Measurements from ENCODE around the gene KDM2B. TPM values are rescaled to one million over a fixed set of nuclear protein-coding genes. Genes with fewer than 3 reads are reported as not detected.
A peak's percentile ranks its signal among the peaks of the same experiment; 100 is the strongest.

KDM2B gene
- total and polyA plus RNA-seq, 10 of the 15 experiments (the other 5 are each of a cell fraction or from before 2014, with no cell fraction given): 13.6 to 124 (median 40.4) TPM

GRCh38 chr12:121536054-121536898 lies 44.5 kb downstream of the KDM2B start (continued):
- TF ChIP-seq ZNF687 (IDR thresholded peaks at IDR 0.05): peak; percentile 57; the same call in 1 of the 2 replicates
- TF ChIP-seq SREBF1 (IDR thresholded peaks at IDR 0.05; ENCODE audit: low read length): no peak
- no peak for TF ChIP-seq FOS (IDR thresholded peaks at IDR 0.05; ENCODE audit: borderline replicate concordance, extremely low read depth, insufficient read length)
- peak; percentile 38 for TF ChIP-seq MEF2B (IDR thresholded peaks at IDR 0.05; ENCODE audit: partially characterized antibody, poor library complexity, severe bottlenecking)
- no peak for TF ChIP-seq RBBP5 (conservative IDR thresholded peaks at IDR 0.05)
- TF ChIP-seq BHLHE40 (IDR thresholded peaks at IDR 0.05; ENCODE audit: borderline replicate concordance in 1 of 2, low read depth in 2 of 2, low read length in 1 of 2): peak; percentile 73 to 77
- TF ChIP-seq SMARCA5 (IDR thresholded peaks at IDR 0.05): no peak; the same call in 1 of the 2 replicates
- TF ChIP-seq PAX8 (IDR thresholded peaks at IDR 0.05): no peak
- TF ChIP-seq EZH2 (IDR thresholded peaks at IDR 0.05; ENCODE audit: borderline replicate concordance, control insufficient read depth, low read depth, low read length): no peak
- TF ChIP-seq EGR1 (IDR thresholded peaks at IDR 0.05; ENCODE audit: borderline replicate concordance in 1 of 2, low read depth in 2 of 2, low read length in 2 of 2): no peak
- TF ChIP-seq TBL1XR1 (IDR thresholded peaks at IDR 0.05; ENCODE audit: low read depth, low read length): no peak
- 0 out of 2 replicates have a peak, but pooled peaks have one; percentile 14 for TF ChIP-seq IRF4 (IDR thresholded peaks at IDR 0.05; ENCODE audit: low read depth, low read length)
- no peak for TF ChIP-seq GATAD2B (conservative IDR thresholded peaks at IDR 0.05; ENCODE audit: low read depth)
- TF ChIP-seq BMI1 (IDR thresholded peaks at IDR 0.05; ENCODE audit: borderline replicate concordance): peak; percentile 85
- no peak for TF ChIP-seq SIX5 (IDR thresholded peaks at IDR 0.05; ENCODE audit: low read depth, low read length, severe bottlenecking)
- TF ChIP-seq HSF1 (IDR thresholded peaks at IDR 0.05; ENCODE audit: low read depth, low read length): no peak
- peak; percentile 23; the same call in 1 of the 2 replicates for TF ChIP-seq LARP7 (IDR thresholded peaks at IDR 0.05)
- TF ChIP-seq RELB (IDR thresholded peaks at IDR 0.05; ENCODE audit: low read depth): peak; percentile 89
- TF ChIP-seq MLLT1 (IDR thresholded peaks at IDR 0.05): peak; percentile 73
- no peak for TF ChIP-seq KDM1A (IDR thresholded peaks at IDR 0.05; ENCODE audit: borderline replicate concordance)
- TF ChIP-seq ESRRA (IDR thresholded peaks at IDR 0.05; ENCODE audit: low read length): no peak; the same call in 1 of the 2 replicates
- TF ChIP-seq YBX1 (IDR thresholded peaks at IDR 0.05): no peak

All from GM12878 (cell line).